ENCODE measurements around the gene CNPPD1. TPM values are rescaled to one million over a fixed set of nuclear protein-coding genes. Genes with fewer than 3 reads are reported as not detected.
A peak's percentile ranks its signal among the peaks of the same experiment; 100 is the strongest.

Gene CNPPD1
- 35.2 and 40.6 TPM in 2 replicates for total RNA-seq (2014; rRNA removed; shearing (Covaris generic); ENCODE audit: low replicate concordance)

DNA sequence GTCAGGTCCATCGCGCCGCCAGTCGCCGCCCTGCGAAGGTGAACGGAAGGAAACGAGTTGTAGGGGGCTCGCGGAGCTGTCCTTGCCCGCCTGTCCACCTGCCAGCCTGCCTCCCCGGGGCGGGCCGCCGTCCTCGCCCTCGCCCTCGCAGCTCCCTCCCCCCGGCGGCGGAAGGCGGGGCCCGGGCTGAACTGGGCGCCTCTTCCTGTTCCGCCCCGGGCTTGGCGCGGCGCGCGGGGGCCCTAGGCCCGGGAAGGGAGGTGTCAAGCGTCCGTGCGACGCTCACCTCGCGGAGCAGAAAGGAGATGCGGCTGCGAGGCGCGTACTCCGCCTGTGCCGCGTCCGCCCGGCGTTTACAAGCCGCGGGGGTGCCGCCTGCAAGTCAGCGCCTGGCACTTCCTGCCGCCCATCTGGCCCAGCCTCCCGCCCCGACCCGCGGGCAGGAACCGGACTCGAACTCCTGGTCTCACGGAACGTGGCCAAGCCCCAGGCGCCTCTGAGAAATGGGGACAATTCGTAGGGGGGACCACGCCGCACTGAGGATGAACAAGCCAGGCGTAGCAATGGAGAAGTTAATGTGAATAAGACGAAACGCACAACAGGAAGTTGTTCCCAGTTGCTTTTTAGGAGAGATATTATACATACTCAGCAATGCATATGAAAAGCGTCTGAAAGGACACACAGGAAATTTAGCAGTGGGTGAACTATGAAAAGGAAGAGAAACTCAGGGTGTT is at the start of gene CNPPD1:
Gene CNPPD1, minus strand, starts transcription at position 108 of the 734 bp plus-strand sequence. Its CDS starts 97 bp downstream, at position 11.
- peak; percentile 89 for DNase-seq
- no peaks in the 10 kb centered on the region for H3K27me3 ChIP-seq
- no peaks in the 10 kb centered on the region for H3K9me3 ChIP-seq
- H3K4me3 ChIP-seq: peak within 1 kb of the TSS; percentile 98
- peaks cover 49% of the 10 kb centered on the region for H3K36me3 ChIP-seq

DNA sequence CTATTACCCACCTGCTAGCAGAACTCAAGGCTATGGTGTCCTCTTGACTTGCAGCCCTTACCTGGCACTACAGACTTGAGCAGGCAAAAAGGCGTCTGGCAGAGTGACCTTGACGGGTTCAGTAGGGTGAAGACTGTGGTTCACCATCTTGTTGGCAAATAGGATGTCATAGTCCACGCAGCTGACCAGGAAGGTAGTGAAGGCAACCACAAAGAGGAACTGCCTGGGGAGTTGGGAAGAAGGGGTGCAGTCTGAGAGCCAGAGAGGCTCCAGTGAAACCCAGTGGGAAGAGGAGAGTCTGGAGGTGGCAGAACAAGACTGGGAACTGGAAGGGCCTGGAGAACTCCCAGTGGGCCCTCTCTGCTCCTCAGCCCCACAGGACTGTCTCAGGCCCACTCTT is 48.6 kb upstream of the CNPPD1 start:
- no peaks in the 10 kb centered on the region for H3K9me3 ChIP-seq
- no peak overlapping the region for H3K4me3 ChIP-seq
- peaks cover 54% of the 10 kb centered on the region for H3K36me3 ChIP-seq

DNA sequence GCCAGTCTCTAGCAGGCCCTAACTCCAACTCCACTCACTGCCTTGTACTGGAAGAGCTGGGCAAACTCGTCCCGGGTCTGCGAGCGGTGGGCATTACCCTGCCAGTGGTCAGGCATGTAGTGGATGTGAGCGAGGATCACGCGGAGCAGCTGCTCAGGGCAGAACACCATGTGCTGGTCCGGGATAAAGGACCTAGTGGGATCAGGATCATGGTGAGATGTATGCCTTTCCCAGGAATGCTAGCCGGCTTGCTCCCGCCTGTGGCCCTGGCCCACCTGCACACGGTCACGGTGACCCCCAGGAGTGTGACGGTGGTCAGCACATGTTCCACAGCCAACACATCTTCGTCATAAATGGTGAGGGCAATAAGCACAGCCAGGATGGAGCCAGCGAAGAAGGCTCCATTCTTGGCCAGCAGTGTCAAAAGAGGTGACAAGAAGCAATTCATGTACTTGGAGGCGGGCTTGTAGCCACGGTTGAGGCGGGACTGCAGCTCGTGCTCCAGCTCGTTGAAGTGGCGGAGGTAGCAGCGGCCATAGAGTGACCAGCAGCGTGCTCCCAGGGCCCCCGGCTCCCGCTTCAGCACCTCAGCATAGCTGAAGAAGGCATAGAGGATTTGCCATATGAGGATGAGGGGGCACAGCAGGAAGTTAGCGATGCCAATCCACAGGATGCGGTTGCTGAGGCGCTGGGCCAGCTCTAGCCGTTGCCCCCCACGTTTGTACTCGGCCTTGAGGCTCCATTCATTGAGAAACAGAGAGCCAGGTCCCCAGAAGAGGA is 47.3 kb upstream of the CNPPD1 start:
- no peaks in the 10 kb centered on the region for H3K9me3 ChIP-seq
- DNase-seq: no peak

More for the DNA sequence above, 48.6 kb upstream of the CNPPD1 start:
- no peak for DNase-seq
- no peaks in the 10 kb centered on the region for H3K27me3 ChIP-seq

DNA sequence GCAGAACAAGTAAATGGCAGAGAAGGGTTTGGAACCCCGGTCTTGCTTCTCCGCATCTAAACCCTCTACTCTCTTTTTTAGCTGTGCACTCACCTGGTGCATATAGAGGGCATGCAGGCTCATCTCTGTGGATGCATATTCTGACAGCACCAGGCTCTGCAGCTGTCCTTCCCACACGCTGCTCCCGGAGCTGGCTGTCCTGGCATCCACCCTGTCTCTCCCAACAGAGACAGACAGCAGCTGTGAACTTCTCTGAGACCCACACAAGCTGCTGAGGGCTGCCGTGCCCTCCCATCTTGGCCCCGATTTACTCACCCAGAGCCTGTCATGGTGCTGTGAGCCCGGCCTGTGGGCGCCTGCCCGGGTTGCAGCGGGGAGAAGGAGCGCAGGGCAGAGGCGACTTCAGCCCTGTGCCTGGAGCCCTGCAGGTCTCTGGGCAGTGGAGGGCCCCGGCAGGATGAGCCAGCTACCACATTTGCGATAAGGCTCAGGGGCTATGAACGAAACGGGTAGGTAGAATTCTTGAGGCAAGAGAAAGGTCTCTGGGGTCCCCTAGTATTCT is 45.3 kb upstream of the CNPPD1 start:
- Histone ChIP-seq H3K4me3 (no peak overlapping the region), H3K27me3 (no peaks in the 10 kb centered on the region), H3K36me3 (peaks cover 55% of the 10 kb centered on the region), H3K9me3 (no peaks in the 10 kb centered on the region)
- DNase-seq: no peak

More for the DNA sequence above, 47.3 kb upstream of the CNPPD1 start:
- H3K36me3 ChIP-seq: peaks cover 62% of the 10 kb centered on the region
- no peaks in the 10 kb centered on the region for H3K27me3 ChIP-seq
- H3K4me3 ChIP-seq: no peak overlapping the region

DNA sequence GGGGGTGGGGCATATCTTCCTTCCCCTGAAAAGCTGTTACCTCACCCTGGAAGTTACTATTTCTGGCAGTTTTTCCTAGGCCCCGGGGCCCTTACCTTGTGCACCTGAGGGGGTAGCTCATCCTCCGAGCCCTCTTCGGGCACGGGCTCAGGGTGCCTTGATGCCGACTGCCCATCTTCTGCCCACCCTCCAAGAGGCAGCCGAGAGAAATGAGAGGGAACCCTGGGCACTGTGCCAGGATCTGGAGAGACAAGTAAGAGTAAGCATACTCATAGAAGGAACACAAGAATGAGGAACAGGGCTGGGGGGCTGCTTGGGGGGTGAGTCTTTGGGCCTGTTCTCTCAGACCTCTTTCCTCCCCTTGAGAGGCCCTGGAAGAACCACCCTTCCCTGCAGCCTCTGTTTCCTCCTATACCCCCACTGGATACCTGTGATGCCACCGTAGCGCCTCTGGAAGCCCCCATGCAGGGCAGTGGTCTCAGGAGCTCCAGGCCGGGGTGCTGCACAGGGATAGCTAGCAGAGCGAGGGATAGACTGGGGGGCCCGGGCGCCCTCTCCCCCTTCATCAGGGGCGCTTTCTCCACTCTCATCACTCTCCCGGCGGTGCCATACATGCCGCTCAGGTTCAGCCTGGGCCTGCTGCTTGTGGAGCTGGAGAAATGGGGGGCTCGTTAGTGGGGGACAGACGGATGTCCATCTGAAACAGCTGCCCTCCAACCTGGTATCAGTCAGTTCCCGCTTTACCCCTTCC is 44.1 kb upstream of the CNPPD1 start:
- peaks cover 59% of the 10 kb centered on the region for H3K36me3 ChIP-seq
- DNase-seq: no peak

DNA sequence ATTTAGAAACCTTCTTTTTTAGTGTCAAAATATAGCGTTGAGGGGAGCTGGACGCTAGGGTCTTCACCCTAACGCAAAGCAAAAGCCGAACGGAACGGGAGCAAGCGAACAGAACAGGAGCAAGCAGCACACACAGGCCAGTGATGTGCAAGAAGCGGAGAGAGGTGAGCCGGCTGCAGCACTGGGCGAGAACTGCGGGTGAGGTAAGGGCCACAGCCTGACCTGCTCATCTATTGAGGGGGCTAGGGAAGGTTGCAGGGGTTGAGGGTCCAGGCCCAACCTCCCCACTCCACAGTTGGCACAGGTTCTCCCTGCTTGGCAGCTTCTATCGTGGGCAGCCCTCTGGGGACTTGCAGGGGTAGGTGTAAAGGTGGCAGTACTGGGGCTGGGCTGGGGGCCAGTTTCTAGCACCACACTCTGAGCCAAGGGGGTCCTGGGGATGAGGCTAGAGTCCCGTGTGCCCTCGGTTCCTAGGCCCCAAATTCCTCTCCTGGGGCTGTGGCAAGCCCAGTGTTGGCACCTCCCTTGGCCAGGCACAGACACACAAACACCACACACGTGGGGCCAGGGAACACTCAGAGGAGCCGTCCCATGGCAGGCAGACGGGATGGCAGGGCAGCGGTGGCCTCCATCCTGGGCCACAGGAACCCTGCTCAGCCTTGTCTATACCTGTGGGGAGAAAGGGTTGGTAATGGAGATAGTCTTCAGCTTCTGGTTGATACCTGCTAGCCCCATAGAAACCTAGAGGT is 43.2 kb upstream of the CNPPD1 start:
- no peak for DNase-seq
- Histone ChIP-seq H3K4me3 (no peak overlapping the region), H3K36me3 (peaks cover 61% of the 10 kb centered on the region), H3K9me3 (no peaks in the 10 kb centered on the region), H3K27me3 (no peaks in the 10 kb centered on the region)

More for the DNA sequence above, 44.1 kb upstream of the CNPPD1 start:
- H3K27me3 ChIP-seq: no peaks in the 10 kb centered on the region
- no peak overlapping the region for H3K4me3 ChIP-seq
- no peaks in the 10 kb centered on the region for H3K9me3 ChIP-seq

DNA sequence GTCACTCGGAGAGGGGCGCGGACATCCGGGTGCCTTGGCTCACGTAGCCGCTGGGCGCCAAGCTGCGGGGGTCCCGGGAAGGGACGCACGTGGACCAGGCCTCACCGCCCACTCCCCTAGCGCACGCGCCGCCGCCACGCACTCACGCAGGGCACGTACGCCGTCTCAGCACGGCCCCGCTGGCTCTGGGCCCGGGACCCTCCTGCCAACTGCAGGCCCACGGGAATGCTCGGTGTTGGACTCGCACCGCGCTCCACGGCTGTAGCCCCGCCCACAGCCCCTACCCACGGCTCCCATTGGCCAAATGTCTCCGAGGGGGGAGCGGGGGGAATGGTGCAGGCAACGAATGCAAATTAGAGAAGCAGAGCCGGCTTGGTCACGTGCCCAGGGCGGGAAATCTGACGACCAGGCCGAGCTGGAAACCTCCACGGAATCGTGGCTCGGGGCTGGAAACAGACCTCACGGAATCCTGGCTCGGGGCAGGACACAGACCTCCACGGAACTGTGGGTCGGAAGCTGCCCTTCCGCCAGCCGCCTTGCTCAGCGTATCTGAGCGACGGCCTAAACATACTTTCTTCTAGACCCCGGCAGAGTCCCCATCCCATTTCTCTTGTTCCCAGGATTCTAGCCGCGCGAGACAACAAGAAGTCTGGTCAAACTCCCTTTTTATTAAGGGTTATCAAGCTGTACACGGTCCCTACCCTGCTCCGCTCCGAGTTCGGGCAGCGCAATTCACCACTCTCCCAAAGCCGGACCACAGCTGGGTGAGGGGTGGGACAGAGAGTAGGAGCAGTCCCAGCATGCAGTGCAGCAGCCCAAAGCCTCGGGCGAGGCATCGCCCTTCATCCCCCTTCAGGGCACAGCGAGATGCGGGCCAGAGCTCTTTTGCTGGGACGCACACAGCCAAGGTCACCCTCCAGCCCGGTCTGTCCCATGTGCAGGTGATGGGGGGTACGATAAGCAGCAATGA is 42.3 kb upstream of the CNPPD1 start, which contains the start of gene ABCB6:
Gene ABCB6, minus strand, starts transcription at position 227 of the 970 bp plus-strand sequence. CDS start 285 bp downstream, outside the sequence.
- peak; percentile 98 for DNase-seq
- Histone ChIP-seq H3K36me3 (peaks cover 61% of the 10 kb centered on the region), H3K27me3 (no peaks in the 10 kb centered on the region), H3K9me3 (no peaks in the 10 kb centered on the region), H3K4me3 (peak within 1 kb of the TSS; percentile 47)

DNA sequence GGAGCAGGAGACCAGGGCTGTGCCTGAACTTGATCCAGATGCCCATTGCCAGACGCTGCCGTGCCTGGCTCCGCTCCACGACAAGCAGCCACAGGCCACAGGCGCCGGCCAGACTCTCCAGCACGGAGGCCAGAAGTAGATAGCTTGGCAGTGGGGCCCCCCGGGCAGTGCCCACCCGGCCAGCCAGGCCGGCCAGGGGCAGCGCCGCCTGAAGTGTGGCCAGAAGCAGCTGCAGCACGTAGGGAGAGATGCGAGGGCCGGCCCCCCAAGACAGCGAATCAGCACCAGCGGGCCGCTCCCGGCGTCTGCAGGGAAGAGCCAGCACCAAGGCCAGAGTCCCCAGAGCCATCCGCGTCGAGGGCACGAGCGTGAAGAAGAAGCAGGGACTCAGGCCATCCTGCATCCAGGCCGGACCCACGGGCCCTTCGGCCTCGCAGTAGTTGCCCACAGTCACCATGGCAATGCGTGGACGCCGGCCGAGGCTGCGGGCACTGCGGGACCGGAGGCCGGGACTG is 41.5 kb upstream of the CNPPD1 start:
- peak; percentile 96 for DNase-seq
- Histone ChIP-seq H3K9me3 (no peaks in the 10 kb centered on the region), H3K36me3 (peaks cover 61% of the 10 kb centered on the region), H3K4me3 (peak overlapping the region; percentile 47), H3K27me3 (no peaks in the 10 kb centered on the region)

DNA sequence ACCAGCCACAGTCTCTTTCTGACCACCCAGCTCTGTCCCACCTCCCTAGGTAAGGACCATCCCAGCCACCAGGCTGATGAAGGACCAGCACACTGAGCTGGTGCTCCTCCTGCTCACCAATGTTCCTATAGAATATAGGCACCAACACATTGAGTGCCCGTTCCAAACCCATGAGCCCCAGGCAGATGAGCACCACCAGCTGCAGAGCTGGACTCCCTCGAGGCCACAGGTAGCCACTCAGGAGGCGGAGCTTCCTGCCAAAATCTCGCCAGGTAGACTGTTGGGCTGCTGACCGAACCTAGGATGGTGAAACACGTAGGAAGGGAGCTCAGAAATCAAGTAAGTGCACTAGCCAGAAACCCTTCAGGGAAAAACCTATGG is 39.8 kb upstream of the CNPPD1 start:
- Histone ChIP-seq H3K27me3 (no peaks in the 10 kb centered on the region), H3K9me3 (no peaks in the 10 kb centered on the region), H3K4me3 (no peak overlapping the region), H3K36me3 (peaks cover 73% of the 10 kb centered on the region)
- DNase-seq: no peak

DNA sequence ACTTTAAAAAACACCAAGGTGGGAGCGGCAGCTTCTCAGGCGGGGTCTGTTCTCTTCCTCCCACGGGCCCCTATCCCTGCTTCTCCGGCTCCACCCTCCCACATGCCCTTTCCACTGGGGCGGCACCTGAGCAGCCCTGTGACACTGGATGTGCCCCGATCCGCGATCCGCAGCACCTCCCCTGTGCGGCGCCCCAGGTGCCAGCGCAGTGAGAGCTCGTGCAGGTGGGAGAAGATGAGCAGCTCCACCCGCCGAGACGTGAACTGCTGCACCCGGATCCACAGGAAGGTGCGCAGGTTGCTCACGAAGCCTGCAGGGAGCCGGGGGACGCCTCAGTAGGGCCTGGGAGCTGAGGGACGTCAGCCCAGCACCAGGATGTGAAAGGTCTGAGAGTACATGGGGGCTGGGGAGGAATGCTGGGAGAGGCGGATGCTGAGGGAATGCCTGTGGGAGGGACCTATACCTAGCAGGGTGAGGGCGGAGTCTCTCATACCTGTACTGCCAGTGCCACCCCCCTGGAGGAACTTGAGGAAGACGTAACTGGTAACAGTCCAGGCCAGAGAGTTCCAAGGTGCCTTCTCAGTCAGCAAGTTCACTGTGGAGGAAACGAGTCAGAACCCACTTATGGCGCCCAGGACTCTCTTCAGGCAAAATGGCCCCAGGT is 39.3 kb upstream of the CNPPD1 start:
- Histone ChIP-seq H3K9me3 (no peaks in the 10 kb centered on the region), H3K36me3 (peaks cover 68% of the 10 kb centered on the region), H3K27me3 (no peaks in the 10 kb centered on the region), H3K4me3 (no peak overlapping the region)
- DNase-seq: no peak

DNA sequence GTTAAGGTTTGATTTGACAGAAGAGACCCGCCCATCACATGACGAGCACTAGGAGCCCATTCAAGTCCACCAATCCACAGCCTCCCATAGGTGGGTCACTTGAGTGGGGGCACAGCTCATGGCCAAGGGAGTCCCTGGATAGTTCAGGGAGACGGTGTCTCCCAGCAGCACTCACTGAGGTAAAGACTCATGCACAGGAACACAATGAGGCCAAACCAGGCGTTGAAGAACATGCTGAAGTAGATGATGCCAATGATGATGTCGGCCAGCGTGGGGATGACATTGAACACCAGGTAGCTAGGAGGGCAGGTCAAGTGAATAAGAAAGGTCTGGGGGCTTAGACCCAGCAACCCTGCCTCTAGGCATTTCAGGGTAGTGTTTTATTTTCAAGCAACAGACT is 38.1 kb upstream of the CNPPD1 start:
- DNase-seq: no peak
- H3K4me3 ChIP-seq: no peak overlapping the region
- no peaks in the 10 kb centered on the region for H3K9me3 ChIP-seq
- no peaks in the 10 kb centered on the region for H3K27me3 ChIP-seq
- peaks cover 67% of the 10 kb centered on the region for H3K36me3 ChIP-seq

DNA sequence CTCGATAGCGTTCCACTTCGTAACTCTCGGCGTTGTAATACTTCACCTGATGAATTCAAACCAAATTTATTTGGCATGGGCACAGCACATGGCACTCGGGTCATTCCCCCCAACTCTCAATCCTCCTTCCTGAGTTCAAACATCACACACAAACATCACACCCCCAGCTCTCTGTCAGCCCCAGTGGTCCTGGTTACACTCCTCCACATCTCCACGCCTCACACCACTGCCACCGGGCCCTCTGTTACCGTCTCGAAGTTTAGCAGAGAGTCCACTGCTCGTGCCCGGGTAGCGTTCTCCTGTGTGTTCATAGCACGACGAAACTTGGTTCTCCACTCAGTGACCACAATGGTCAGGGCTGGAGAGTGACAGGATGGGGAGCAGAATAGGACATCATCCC is 37.4 kb upstream of the CNPPD1 start:
- no peak for DNase-seq
- no peaks in the 10 kb centered on the region for H3K9me3 ChIP-seq
- H3K4me3 ChIP-seq: no peak overlapping the region
- peaks cover 65% of the 10 kb centered on the region for H3K36me3 ChIP-seq
- H3K27me3 ChIP-seq: no peaks in the 10 kb centered on the region

DNA sequence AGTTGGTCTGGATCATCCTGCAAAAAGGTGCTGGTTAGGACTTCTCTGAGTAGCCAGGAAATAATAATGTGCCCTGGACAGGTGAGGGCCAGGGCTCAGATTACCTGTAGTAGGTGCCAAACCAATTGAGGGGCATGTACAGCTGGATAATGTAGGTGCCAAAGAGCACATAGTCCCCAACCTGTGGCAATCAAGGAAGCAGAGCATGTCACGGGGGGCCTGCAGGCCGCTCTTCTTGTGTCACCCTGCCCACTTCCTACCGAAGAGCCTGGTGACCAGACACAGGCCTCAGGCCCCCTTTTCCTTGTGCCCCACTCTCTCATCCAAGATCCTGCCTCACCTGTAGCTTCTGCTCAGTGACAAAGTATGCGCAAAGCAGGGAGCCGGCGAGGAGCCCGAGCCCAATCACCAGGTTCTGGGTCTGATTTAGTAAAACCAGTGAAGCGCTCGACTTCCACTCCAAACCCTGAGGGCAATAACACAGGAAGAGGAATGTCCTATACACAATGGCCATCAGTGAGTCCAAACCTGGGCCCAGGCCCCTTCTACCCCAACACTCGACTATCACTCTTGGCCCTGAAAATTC is 36.9 kb upstream of the CNPPD1 start:
- H3K4me3 ChIP-seq: no peak overlapping the region
- H3K9me3 ChIP-seq: no peaks in the 10 kb centered on the region
- peaks cover 69% of the 10 kb centered on the region for H3K36me3 ChIP-seq
- no peaks in the 10 kb centered on the region for H3K27me3 ChIP-seq
- DNase-seq: no peak

DNA sequence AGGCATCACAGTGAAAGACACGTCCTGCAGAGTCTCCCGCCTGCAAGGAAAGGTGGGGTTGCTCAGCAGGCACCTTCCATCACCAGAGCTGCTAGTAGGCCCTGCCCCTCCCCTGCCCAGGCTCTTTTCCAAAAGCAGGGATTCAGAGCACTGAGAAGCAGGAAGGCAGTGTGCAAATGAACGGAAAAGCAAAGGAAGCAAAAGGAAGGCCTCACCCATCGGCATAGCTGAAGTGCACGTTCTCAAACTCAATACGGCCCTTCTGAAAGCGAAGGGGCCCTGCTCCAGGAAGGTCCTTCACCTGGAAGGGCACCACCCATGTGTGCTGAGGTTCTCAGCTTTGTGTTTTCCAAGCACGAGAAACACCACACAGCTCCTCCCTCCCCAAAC is 36.3 kb upstream of the CNPPD1 start:
- DNase-seq: no peak
- Histone ChIP-seq H3K9me3 (no peaks in the 10 kb centered on the region), H3K4me3 (no peak overlapping the region), H3K27me3 (no peaks in the 10 kb centered on the region), H3K36me3 (peaks cover 75% of the 10 kb centered on the region)

Measured in MG63 (cell line).